ENCODE results near the gene CCDC106. TPM values are rescaled to one million over a fixed set of nuclear protein-coding genes. Genes with fewer than 3 reads are reported as not detected.

Gene CCDC106
- total RNA-seq, 1 experiment from 2014 or later, result 19.9 TPM

DNA sequence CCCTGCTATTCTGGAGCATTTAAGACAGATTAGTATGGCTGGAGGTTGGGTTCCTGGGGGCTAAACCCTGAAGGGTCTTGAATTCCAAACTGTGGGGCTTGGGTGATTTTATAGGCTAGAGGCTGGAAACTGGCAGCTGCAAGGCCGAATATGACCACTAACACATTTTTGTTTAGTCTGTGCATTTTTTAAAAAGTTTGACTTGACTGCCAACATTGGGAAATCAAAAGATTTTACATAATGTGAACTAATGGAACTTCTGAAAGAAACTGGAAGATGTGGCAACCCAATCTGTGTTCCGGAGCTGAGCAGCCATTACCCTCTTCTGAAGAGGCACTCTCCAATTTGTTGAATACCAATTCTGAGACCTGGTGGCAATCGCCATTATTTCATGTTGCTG lies 28.7 kb upstream of the CCDC106 start:
- no peaks in the 10 kb centered on the region for H3K27me3 ChIP-seq (ENCODE audit: insufficient read depth, low read length)
- H3K9me3 ChIP-seq (ENCODE audit: control insufficient read depth, low read depth, low read length), result no peaks in the 10 kb centered on the region
- H2BK20ac ChIP-seq (ENCODE audit: low read depth, low read length, poor library complexity, severe bottlenecking), result no peak overlapping the region
- H3T11ph ChIP-seq (ENCODE audit: low read length), result no peak overlapping the region
- no peaks in the 10 kb centered on the region for H3K79me2 ChIP-seq (ENCODE audit: insufficient read depth, low read length)
- no peak overlapping the region for H2BK120ac ChIP-seq (ENCODE audit: low read depth, low read length, poor library complexity, severe bottlenecking)
- H4K5ac ChIP-seq (ENCODE audit: insufficient read length, low read depth, low read length), result no peak overlapping the region
- H3K23me2 ChIP-seq (ENCODE audit: insufficient read length, low read depth, low read length, poor library complexity, severe bottlenecking), result no peaks in the 10 kb centered on the region
- H4K8ac ChIP-seq (replicated peaks; ENCODE audit: insufficient read length, low read depth, low read length), result no peak overlapping the region
- no peak overlapping the region for H3K27ac ChIP-seq (ENCODE audit: insufficient read length, low read depth, low read length)
- WGBS (ENCODE audit: extremely low coverage, insufficient read length, low lambda C conversion rate), result no CpG with 5 or more reads among the region's 3 CpGs
- no peak overlapping the region for H3K18ac ChIP-seq (ENCODE audit: insufficient read length, low read depth, low read length)
- H3K9me3 Mint-ChIP-seq, result no peaks in the 10 kb centered on the region; a peak in 1 of 5 replicates
- H2AK5ac ChIP-seq (ENCODE audit: insufficient read length, low read length), result no peak overlapping the region
- no peak overlapping the region for H3K14ac ChIP-seq (ENCODE audit: insufficient read depth, low read length)
- TF ChIP-seq, protein P1, sequence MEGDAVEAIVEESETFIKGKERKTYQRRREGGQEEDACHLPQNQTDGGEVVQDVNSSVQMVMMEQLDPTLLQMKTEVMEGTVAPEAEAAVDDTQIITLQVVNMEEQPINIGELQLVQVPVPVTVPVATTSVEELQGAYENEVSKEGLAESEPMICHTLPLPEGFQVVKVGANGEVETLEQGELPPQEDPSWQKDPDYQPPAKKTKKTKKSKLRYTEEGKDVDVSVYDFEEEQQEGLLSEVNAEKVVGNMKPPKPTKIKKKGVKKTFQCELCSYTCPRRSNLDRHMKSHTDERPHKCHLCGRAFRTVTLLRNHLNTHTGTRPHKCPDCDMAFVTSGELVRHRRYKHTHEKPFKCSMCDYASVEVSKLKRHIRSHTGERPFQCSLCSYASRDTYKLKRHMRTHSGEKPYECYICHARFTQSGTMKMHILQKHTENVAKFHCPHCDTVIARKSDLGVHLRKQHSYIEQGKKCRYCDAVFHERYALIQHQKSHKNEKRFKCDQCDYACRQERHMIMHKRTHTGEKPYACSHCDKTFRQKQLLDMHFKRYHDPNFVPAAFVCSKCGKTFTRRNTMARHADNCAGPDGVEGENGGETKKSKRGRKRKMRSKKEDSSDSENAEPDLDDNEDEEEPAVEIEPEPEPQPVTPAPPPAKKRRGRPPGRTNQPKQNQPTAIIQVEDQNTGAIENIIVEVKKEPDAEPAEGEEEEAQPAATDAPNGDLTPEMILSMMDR (conservative IDR thresholded peaks at IDR 0.05), result no peak
- H3K9ac ChIP-seq (ENCODE audit: extremely low read depth, insufficient read length, low read length), result no peak overlapping the region
- no peak for DNase-seq
- H3K27ac Mint-ChIP-seq, result no peak overlapping the region
- H4K20me1 ChIP-seq (ENCODE audit: control insufficient read depth, insufficient read depth, insufficient read length), result no peaks in the 10 kb centered on the region
- H3K4me3 Mint-ChIP-seq, result no peak overlapping the region
- H3K36me3 Mint-ChIP-seq (ENCODE audit: insufficient read depth in 1 of 3, low read depth in 3 of 3), result peaks cover 22 to 50% (median 43%) of the 10 kb centered on the region in 3 experiments
- H4K91ac ChIP-seq (ENCODE audit: insufficient read length, low read depth, low read length), result no peak overlapping the region
- H3K56ac ChIP-seq (ENCODE audit: insufficient read length, low read depth, low read length), result no peak overlapping the region
- H2AFZ ChIP-seq (ENCODE audit: low read length), result no peak overlapping the region
- H3K4ac ChIP-seq (ENCODE audit: low read depth, low read length), result no peak overlapping the region
- peaks cover 5 to 9% of the 10 kb centered on the region in 2 experiments for H3K4me1 Mint-ChIP-seq
- H2BK12ac ChIP-seq (ENCODE audit: insufficient read length, low read depth, low read length), result no peak overlapping the region
- H3K4me1 ChIP-seq (ENCODE audit: insufficient read depth, low read length), result no peaks in the 10 kb centered on the region
- H3K4me2 ChIP-seq (ENCODE audit: insufficient read depth, insufficient read length, low read length), result no peak overlapping the region
- H2BK5ac ChIP-seq (ENCODE audit: insufficient read length, low read length), result no peak overlapping the region
- no peak overlapping the region for H3K23ac ChIP-seq (ENCODE audit: insufficient read length, low read depth, low read length)
- no peaks in the 10 kb centered on the region for H3K79me1 ChIP-seq (ENCODE audit: insufficient read depth, low read depth, low read length, poor library complexity, severe bottlenecking)
- H3K27me3 Mint-ChIP-seq (ENCODE audit: low read depth), result peaks cover 2% of the 10 kb centered on the region
- no peak overlapping the region for H2BK15ac ChIP-seq (ENCODE audit: low read depth, low read length)

Measured in H9 (cell line).